Fibroblast of lung (primary cell): ENCODE results near the gene NAB2.

Experiments used
- CTCF ChIP-seq, 2 donors: IDR thresholded peaks in 1 of 2; conservative IDR thresholded peaks in 1 of 2; 1 replicate in 1 of 2; 2 replicates in 1 of 2; pipeline ENCODE4 v1.5.1; 2011 to 2012; ENCODE audit warnings: low read length in 2 of 2, control low read depth in 1 of 2, inconsistent platforms in 1 of 2, low read depth in 1 of 2, mild to moderate bottlenecking in 1 of 2
- EZH2 ChIP-seq: IDR thresholded peaks from 2 replicates; pipeline ENCODE4 v1.5.1; 2012; ENCODE audit warnings: low read length, control low read depth, mild to moderate bottlenecking; ENCODE audit errors: missing control alignments

GRCh38 chr12:57063991-57064685 lies 24.8 kb upstream of the NAB2 start:
- TF ChIP-seq CTCF (conservative IDR thresholded peaks at IDR 0.05 in 1 of 2, IDR thresholded peaks at IDR 0.05 in 1 of 2; ENCODE audit: low read depth in 1 of 2, low read length in 2 of 2) (no peak), EZH2 (no peak)
